Activated naive CD8-positive, alpha-beta T cell treated with anti-CD3 and anti-CD28 coated beads, Interleukin-2, amount 50 U/mL, for 24 hours (primary cell): Measurements from ENCODE around the gene DNAAF1.
"Not testable (repeated sequence)": the region's sequence is repeated elsewhere in the genome, so short reads cannot be mapped to it uniquely, and the experiment has no call there.

Experiments
- ATAC-seq: fragments of 150-1000 bp; cut with Tn5 transposase; one replicate; pipeline ENCODE4 v1.10.0; 2021
- DNase-seq: peaks from one replicate; pipeline ENCODE4 v3.0.0; 2021
- H3K27ac Mint-ChIP-seq: one replicate; pipeline ENCODE4 v1.8.0; 2021; ENCODE audit warnings: mild to moderate bottlenecking, mixed read lengths
- H3K27me3 Mint-ChIP-seq: one replicate; pipeline ENCODE4 v1.8.0; 2021; ENCODE audit warnings: mixed read lengths
- H3K36me3 Mint-ChIP-seq: one replicate; pipeline ENCODE4 v1.8.0; 2021; ENCODE audit warnings: low read depth, mixed read lengths
- H3K4me1 Mint-ChIP-seq: one replicate; pipeline ENCODE4 v1.8.0; 2021; ENCODE audit warnings: mixed read lengths
- H3K4me3 Mint-ChIP-seq: one replicate; pipeline ENCODE4 v1.8.0; 2021; ENCODE audit warnings: mild to moderate bottlenecking, moderate library complexity, mixed read lengths
- H3K9me3 Mint-ChIP-seq: one replicate; pipeline ENCODE4 v1.8.0; 2021; ENCODE audit warnings: mixed read lengths

DNAAF1 gene

DNA sequence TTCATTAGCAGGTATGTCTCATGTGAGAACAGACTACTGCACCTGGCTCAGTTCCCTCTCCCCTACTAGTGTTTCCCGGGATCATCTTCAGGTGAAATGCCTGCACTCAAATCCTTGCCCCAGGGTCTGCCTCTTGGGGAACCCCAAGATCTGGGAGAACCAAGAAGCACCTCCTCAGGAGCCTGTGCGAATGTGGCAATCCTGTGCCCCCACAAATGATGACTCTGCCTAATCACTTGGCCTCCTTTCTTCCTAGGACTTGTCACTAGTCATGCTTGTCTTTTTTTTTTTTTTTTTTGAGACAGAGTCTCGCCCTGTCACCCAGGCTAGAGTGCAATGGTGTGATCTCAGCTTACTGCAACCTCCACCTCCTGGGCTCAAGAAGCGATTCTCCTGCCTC, 67.5 kb downstream of the DNAAF1 start:
- H3K27ac Mint-ChIP-seq: no peak overlapping the region
- no peak overlapping the region for H3K4me3 Mint-ChIP-seq
- DNase-seq: no peak
- no peaks in the 10 kb centered on the region for H3K27me3 Mint-ChIP-seq
- H3K36me3 Mint-ChIP-seq: no peaks in the 10 kb centered on the region
- no peak for ATAC-seq
- H3K4me1 Mint-ChIP-seq: no peaks in the 10 kb centered on the region
- no peaks in the 10 kb centered on the region for H3K9me3 Mint-ChIP-seq

DNA sequence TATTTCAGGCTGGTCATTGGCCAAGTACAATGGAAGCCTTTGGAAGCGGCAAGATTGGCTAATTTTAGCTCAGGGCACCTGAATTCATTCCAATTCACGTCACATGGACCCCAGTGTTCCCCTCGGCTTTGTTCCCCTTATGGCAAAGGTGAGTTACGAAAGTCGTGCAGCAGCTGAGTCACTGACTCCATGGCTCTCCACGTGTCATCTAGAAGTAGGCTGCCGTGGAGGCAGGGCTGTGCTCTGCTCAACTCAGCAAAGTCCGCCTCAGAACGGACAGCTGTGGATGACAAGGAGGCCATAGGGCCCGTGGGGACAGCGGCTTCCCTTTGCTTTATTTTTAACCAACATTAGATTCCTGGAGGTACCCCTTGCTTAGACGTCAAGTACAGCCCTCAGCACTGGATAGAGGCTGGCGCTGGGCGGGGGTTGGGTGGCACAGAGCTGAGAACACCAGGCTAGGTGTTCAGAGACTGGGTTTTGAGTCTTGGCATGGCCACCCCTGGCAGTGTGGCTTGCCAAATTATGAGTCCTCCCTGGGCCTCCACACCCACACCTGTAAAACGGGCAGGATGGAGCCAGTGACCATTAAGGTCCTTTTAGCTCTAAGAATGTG, 69.5 kb downstream of the DNAAF1 start:
- Mint-ChIP-seq H3K27me3 (no peaks in the 10 kb centered on the region), H3K9me3 (no peaks in the 10 kb centered on the region), H3K4me1 (no peaks in the 10 kb centered on the region), H3K27ac (no peak overlapping the region), H3K4me3 (no peak overlapping the region), H3K36me3 (no peaks in the 10 kb centered on the region)
- DNase-seq (no peak), ATAC-seq (no peak)

DNA sequence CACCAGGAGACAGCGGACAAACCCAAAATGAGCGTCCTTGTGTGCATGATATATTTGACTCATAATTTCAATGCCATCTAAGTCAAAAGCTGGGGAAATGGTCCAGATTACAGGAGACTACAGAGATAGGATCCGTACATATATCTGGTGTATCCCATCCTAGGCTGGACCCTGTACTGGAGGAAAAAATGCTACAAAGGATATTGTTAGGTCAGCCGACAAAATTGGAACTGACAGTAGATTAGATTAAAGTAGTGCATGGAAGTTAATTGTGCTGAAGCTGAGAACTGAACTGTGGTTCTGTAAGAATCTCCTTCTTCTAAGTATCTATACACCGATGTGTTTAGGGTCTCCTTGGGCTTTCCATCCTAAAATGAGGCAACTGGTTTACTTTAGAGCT, 70.4 kb downstream of the DNAAF1 start:
- no peak overlapping the region for H3K4me3 Mint-ChIP-seq
- H3K9me3 Mint-ChIP-seq: no peaks in the 10 kb centered on the region
- H3K36me3 Mint-ChIP-seq: no peaks in the 10 kb centered on the region
- H3K27ac Mint-ChIP-seq: no peak overlapping the region
- ATAC-seq: no peak
- no peaks in the 10 kb centered on the region for H3K4me1 Mint-ChIP-seq
- no peaks in the 10 kb centered on the region for H3K27me3 Mint-ChIP-seq
- DNase-seq: no peak

DNA sequence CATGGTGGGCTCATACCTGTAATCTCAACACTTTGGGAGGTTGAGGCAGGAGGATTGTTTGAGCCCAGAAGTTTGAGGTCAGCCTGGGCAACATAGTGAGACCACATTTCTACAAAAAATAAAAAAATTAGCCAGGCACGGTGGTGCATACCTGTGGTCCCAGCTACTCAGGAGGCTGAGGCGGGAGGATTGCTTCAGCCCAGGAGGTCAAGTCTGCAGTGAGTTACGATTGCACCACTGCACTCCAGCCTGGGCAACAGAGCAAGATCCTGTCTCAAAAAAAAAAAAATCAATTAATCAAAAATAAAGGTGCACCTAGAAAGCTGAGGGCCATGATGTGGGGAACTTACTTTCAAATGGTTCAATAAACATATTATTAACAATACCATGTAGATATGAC, 71.0 kb downstream of the DNAAF1 start:
- H3K4me1 Mint-ChIP-seq, DNase-seq, H3K36me3 Mint-ChIP-seq, H3K4me3 Mint-ChIP-seq, H3K27me3 Mint-ChIP-seq, H3K9me3 Mint-ChIP-seq, H3K27ac Mint-ChIP-seq, ATAC-seq: not testable (repeated sequence)

DNA sequence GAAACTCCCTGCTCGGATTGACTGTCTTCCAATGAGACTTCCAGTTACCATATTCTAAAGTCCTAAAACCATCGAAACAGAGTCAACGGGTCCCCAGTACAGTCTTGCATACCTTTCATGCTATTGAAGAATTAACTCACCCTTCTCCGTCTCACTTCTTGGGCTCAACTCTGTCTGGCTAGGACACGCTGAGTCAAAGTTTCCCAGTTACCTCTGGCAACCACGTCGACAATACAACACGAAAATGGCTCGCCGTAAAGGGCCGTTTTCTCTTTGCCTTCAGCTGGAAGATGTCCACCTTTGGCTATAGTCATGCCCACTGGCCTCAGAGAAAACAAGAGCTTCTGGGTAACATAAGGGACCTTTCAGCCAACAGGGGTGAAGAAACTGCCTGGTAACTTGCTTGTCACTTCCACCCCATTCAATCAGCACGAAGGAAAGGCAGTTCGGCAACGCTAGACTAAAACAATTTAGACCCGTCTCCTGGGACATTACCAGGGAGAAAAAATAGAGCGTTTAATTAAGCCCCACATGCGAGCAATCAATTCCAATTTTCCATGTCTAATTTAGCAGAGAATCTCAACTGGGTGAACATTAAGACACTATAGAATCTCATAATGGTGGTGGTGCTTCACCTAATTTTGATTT, 73.2 kb downstream of the DNAAF1 start:
- ATAC-seq (no peak), DNase-seq (no peak)
- H3K27ac Mint-ChIP-seq: no peak overlapping the region
- H3K4me1 Mint-ChIP-seq: no peaks in the 10 kb centered on the region
- no peaks in the 10 kb centered on the region for H3K27me3 Mint-ChIP-seq
- H3K36me3 Mint-ChIP-seq: no peaks in the 10 kb centered on the region
- no peaks in the 10 kb centered on the region for H3K9me3 Mint-ChIP-seq
- no peak overlapping the region for H3K4me3 Mint-ChIP-seq

DNA sequence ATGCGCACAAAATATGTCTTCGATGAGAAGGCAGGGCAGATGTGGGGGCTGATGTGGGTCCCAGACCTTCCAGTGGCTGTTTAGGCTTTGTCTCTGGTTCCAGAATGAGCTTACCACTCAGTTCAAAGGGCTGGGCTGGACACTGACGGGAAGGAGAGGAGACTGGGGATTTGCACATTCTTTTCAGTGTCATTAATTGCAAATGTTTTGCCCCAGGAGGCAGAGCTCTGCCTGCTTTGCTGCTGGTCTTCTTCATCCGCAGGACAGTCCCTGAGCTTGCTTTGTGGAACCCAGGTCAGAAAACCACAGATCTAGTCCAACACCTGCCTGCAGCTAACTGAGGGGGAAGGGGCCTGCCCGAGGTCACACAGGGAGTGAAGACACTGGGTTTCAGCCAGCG, 73.8 kb downstream of the DNAAF1 start:
- ATAC-seq (no peak), DNase-seq (no peak)
- no peaks in the 10 kb centered on the region for H3K4me1 Mint-ChIP-seq
- no peak overlapping the region for H3K27ac Mint-ChIP-seq
- H3K36me3 Mint-ChIP-seq: no peaks in the 10 kb centered on the region
- H3K27me3 Mint-ChIP-seq: no peaks in the 10 kb centered on the region
- H3K9me3 Mint-ChIP-seq: no peaks in the 10 kb centered on the region
- no peak overlapping the region for H3K4me3 Mint-ChIP-seq

DNA sequence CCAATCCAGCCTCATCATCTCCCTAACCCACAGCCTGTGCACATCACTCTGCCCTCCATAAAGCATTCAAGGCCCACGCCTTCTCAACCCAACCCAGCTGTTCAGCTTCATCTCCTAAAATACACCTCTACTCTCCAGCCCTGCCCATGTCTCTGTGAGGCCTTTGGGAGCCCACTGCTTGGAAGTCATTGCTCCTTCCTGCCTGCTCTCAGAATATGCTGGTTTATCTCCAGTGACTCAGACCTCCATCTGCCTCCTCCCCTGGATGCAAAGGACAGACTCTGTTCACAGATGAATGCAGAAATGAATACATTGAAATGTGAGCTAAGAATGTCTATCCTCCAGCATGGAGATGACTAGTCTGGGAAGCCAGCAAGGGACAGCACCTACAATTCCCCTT, 75.7 kb downstream of the DNAAF1 start:
- ATAC-seq (no peak), DNase-seq (no peak)
- H3K4me1 Mint-ChIP-seq: no peaks in the 10 kb centered on the region
- H3K4me3 Mint-ChIP-seq: no peak overlapping the region
- H3K27ac Mint-ChIP-seq: no peak overlapping the region
- no peaks in the 10 kb centered on the region for H3K36me3 Mint-ChIP-seq
- H3K9me3 Mint-ChIP-seq: no peaks in the 10 kb centered on the region
- no peaks in the 10 kb centered on the region for H3K27me3 Mint-ChIP-seq

DNA sequence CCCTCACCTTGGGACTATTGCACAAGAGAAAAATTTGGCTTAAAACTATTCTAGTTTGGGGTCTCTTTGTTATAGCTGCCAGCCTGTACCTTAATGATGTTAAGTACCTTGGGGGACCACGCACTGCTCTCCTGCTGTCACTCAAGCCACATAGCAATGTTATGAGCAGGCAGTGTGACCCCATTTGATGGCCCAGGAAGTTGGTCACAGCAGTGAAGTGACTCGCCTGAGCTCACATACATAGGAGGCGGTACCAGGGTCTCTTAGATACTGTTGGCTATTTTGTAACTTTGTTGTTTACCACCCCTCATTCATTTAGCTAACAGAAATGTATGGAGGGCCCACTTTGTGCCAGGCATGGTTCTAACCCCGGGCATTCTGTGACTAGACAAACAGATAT, 78.3 kb downstream of the DNAAF1 start:
- ATAC-seq: no peak
- no peak overlapping the region for H3K27ac Mint-ChIP-seq

DNA sequence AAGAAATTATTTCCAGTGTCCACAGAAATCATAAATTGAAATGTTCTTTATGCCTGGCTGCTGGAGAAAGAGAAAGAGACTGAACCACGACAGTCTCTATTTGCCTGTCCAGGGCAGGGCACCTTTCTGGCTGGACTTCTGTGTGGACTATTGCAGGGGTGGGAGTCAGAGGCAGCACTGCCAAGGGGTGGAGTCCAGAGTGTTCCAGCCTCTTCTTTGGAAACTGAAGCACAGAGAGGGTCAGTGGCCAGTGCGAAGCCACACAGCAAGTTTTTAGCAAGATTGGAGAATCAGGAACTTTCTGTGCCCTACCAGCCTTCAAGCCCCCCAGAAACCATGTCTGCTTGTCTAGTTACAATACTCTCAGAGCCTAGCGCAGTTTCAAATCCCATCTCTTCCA, 79.4 kb downstream of the DNAAF1 start:
- H3K4me1 Mint-ChIP-seq: no peaks in the 10 kb centered on the region

More for the DNA sequence above, 78.3 kb downstream of the DNAAF1 start:
- Mint-ChIP-seq H3K27me3 (peaks cover 9% of the 10 kb centered on the region), H3K9me3 (no peaks in the 10 kb centered on the region), H3K4me3 (no peak overlapping the region), H3K4me1 (no peaks in the 10 kb centered on the region), H3K36me3 (no peaks in the 10 kb centered on the region)
- no peak for DNase-seq

DNA sequence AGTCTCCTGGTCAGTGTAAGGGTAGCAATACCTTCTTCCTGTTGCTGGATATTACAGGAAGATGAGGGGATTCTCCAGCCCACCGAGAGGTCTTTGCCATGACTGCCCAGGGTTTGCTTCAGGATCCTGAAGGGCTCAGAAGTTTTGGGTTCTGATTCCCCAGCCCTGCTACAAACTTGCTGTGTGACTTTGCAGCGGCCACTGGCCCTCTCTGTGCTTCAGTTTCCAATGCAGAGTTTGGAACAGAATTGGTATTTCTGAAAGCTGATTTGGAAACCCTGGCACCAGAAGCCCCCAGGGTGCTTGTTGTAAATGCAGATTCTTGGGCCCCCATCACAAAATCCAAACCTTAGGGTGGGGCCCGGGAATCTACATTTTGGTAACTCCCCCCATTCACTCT, 80.0 kb downstream of the DNAAF1 start:
- Mint-ChIP-seq H3K9me3 (no peaks in the 10 kb centered on the region), H3K27ac (no peak overlapping the region)

More for the DNA sequence above, 79.4 kb downstream of the DNAAF1 start:
- ATAC-seq (no peak), DNase-seq (no peak)
- Mint-ChIP-seq H3K4me3 (no peak overlapping the region), H3K27me3 (peaks cover 9% of the 10 kb centered on the region), H3K27ac (no peak overlapping the region), H3K36me3 (no peaks in the 10 kb centered on the region), H3K9me3 (no peaks in the 10 kb centered on the region)

DNA sequence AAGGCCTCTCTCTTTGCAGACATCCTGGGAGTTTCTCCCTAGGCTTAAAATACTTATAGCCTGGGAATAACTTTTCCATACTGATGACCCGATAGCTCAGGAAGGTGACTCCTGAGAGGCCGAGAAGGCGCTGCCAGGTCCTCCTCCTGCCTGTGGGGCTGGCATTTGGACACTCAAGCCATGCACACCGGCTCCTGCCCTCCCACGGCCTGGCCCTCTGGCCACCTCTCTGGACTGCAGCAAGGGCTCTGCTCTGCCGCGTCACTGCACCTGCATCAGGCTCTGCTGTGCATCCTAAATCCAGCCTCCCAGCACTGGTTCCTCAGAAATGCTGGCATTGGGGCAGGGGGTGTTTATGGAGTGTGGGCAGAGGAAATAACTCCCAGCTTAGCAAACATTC, 80.5 kb downstream of the DNAAF1 start:
- no peak for DNase-seq
- no peaks in the 10 kb centered on the region for H3K4me1 Mint-ChIP-seq
- no peaks in the 10 kb centered on the region for H3K9me3 Mint-ChIP-seq
- H3K27ac Mint-ChIP-seq: no peak overlapping the region
- no peak overlapping the region for H3K4me3 Mint-ChIP-seq
- H3K27me3 Mint-ChIP-seq: peaks cover 9% of the 10 kb centered on the region
- no peak for ATAC-seq
- no peaks in the 10 kb centered on the region for H3K36me3 Mint-ChIP-seq

More for the DNA sequence above, 80.0 kb downstream of the DNAAF1 start:
- DNase-seq (no peak), ATAC-seq (no peak)
- H3K4me1 Mint-ChIP-seq: no peaks in the 10 kb centered on the region
- no peak overlapping the region for H3K4me3 Mint-ChIP-seq
- H3K27me3 Mint-ChIP-seq: peaks cover 9% of the 10 kb centered on the region
- no peaks in the 10 kb centered on the region for H3K36me3 Mint-ChIP-seq

DNA sequence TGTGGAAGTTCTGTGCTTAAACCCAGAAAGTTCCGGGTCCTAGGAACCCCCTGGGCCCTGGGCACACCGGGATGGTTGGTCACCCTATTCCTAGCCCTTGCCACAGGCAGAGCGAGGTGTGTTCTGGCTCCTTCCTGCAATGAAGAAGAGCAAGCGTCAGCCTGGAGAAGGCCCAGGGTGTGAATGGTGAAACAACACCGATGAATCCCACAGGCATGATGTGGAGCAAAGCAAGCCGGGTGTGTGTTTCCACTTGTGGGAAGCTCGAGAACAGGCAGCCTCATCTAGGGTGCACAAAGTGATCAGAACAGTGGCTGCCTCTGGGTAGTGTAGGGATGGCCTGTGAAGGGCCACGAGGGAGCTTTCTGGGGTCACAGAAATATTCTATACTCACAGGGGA, 80.9 kb downstream of the DNAAF1 start:
- Mint-ChIP-seq H3K27me3 (peaks cover 9% of the 10 kb centered on the region), H3K4me1 (no peaks in the 10 kb centered on the region), H3K36me3 (no peaks in the 10 kb centered on the region), H3K27ac (no peak overlapping the region), H3K4me3 (no peak overlapping the region), H3K9me3 (no peaks in the 10 kb centered on the region)
- ATAC-seq (no peak), DNase-seq (no peak)
